Fibroblast of skin of back (primary cell): ENCODE results near the gene ARHGEF7. TPM values are rescaled to one million over a fixed set of nuclear protein-coding genes. Genes with fewer than 3 reads are reported as not detected.
"Not testable (repeated sequence)": the region's sequence is repeated elsewhere in the genome, so short reads cannot be mapped to it uniquely, and the experiment has no call there.

Experiments used
- DNase-seq: peaks from one replicate; pipeline ENCODE4 v3.0.0-alpha.2; 2013
- polyA plus RNA-seq, 2 experiments: library from polyadenylated mRNA; unstranded; fragments of 120-200 nt; gene quantifications; one replicate each; pipeline ENCODE4 v1.2.1, GENCODE V29; 2013; ENCODE audit not compliant: insufficient read length in 2 of 2

ARHGEF7 gene
- 48.0 TPM for polyA plus RNA-seq (2013, experiment 1 of 2; ENCODE audit: insufficient read length)
- polyA plus RNA-seq (2013, experiment 2 of 2; ENCODE audit: insufficient read length) = 65.2 TPM

DNA sequence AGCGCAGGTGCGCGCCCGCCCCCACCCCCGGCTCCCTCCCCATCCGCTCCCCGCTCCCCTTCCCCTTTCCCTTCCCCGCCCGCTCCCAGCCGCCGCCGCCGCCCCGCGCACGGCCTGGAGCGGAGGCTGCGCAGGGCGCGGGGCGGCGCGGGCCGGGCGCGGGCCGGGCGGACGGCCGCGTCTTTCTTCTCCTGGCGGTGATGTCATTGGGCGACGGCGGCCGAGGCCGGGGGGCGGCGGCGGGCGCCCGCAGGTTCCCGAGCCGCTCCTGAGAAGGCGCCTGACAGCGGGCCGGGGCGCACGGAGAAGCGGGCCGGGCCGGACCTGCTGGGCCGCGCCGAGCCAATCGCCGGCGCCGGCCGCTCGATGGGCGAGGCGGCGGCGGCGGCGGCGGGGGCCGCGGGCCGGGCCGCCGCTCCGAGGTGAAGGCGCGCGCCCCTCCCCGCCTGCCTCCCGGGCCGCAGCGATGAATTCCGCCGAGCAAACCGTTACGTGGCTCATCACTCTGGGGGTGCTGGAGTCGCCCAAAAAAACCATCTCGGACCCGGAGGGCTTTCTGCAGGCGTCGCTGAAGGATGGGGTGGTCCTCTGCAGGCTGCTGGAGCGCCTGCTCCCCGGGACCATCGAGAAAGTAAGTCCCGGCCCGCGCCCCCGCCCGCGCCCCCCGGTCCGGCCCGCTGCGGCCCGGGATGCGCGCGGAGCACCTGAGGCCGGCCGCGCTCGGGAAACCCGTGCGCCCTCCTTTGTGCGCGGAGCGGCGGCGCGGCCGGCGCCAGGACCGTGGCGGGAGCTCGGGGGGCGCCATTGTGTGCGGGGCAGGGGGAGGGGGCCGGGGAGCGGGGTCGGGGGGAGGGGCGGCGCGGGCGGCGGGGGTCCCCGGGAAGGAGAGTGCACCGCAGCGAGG lies at the start of gene ARHGEF7:
Gene ARHGEF7, plus strand, starts transcription at position 250 of the 904 bp plus-strand sequence. Its CDS starts 217 bp downstream, at position 467.
- peak; percentile 26 for DNase-seq

GRCh38 chr13:111065698-111066097 lies 49.4 kb upstream of the ARHGEF7 start:
- DNase-seq = no peak

- no peak for DNase-seq
Measured at GRCh38 chr13:111066544-111066943, 48.6 kb upstream of the ARHGEF7 start.

GRCh38 chr13:111068009-111068350 lies 47.1 kb upstream of the ARHGEF7 start:
- DNase-seq = no peak

DNA sequence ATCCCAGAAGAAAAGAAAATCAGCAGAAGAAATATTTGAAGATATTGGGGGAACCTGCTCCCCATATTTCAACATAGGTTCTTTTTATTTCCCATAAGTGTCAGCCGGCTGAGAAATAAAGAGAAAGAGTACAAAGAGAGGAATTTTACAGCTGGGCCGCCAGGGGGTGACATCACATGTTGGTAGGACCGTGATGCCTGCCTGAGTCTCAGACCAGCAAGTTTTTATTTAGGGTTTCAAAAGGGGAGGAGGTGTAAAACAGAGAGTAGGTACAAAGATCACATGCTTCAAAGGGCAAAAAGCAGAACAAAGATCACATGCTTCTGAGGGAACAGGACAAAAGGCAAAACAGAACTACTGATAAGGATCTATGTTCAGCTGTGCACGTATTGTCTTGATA lies 44.0 kb upstream of the ARHGEF7 start:
- DNase-seq = not testable (repeated sequence)

GRCh38 chr13:111071526-111071925 lies 43.6 kb upstream of the ARHGEF7 start:
- not testable (repeated sequence) for DNase-seq

GRCh38 chr13:111074826-111075225 lies 40.3 kb upstream of the ARHGEF7 start:
- peak; percentile 18 for DNase-seq

GRCh38 chr13:111076155-111077013 lies 38.7 kb upstream of the ARHGEF7 start:
- DNase-seq = no peak

GRCh38 chr13:111079375-111079774 lies 35.7 kb upstream of the ARHGEF7 start:
- no peak for DNase-seq

DNA sequence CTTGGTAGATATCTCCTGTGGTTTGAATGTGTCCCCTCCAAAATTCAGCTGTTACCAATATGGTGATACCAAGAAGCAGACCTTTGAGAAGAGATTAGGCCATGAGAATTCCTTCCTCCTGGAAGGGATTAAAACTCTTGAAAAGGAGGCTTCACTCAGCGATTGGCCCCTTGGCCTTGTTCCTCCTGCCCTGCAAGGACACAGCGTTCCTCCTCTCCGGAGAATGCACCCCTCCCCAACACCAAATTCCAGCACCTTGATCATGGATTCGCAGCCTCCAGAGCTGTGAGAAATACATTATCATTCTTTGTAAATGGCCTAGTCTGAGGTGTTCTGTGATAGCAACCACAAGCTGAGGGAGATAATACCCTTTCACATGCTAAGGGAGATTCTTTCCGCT lies 34.5 kb upstream of the ARHGEF7 start:
- DNase-seq = no peak

DNA sequence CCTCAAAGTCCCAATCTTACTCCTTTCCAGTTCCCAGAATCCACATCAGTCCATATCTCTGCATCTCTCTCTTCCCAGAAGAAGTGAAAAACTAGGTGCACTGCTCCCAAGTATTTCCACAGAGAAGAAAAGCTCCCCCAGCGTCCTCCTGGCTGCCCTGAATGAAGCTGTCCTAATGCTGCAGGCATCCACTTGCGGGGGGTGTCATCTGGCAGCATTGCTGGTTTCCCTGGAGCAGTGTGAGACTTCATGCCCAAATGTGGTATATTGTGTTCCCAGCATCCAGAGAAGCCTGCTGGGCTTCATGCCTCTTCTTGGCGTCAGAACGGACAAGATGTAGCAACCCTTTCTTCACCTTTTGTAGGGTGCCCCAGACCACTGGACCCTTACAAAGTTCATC lies 32.9 kb upstream of the ARHGEF7 start:
- no peak for DNase-seq

DNA sequence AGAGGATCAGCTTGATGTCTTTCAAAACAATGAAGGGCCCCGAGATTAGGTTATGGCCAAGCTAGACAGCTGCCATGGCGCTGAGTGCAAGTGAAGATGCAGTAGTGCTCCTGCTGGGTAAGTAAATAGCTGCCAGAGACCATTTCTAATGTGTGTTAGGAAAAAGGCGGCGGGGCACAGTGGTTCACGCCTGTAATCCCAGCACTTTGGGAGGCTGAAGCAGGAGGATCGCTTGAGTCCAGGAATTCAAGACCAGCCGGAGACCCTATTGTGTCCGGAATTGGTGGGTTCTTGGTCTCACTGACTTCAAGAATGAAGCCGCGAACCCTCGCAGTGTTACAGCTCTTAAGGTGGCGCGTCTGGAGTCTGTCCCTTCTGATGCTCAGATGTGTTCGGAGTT lies 32.3 kb upstream of the ARHGEF7 start:
- DNase-seq = not testable (repeated sequence)

GRCh38 chr13:111083693-111084092 lies 31.4 kb upstream of the ARHGEF7 start:
- DNase-seq = not testable (repeated sequence)

DNA sequence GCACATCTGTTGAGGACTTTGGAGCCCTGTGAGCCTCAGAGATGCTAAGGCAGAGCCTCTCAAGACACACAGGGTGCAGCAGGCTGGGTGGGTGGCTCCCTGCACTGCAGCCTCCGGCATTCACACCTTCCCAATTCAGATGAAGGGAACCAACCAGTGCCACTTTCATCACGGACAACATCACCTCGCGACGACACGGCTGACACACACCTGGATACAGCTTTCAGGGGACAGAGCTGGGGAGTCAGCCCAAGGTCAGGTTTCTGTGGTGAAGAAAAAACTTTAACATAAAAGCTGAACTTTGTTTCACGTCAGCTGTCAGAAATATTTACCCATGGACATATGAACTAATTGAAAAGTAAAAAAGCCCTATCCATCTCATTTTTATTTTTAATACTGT lies 24.9 kb upstream of the ARHGEF7 start:
- no peak for DNase-seq

DNA sequence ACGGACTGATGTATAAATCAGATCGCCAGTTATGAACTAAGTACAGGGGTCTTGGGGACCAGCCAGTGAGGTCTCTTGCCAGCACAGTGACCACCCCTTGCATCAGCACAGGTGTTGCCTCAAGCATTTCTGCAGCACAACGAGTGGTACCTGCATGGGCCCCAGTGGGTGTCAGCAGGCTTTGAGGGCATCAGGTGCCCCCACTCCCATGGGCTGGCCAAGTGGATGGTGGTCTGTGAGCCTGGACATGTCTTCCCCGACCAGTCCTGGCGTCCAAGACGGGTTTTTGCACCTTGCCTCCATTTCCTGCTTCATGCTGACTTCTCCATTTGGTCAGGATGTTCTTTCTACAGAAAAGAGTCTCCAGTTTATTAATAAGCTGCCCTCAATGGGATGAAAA lies 22.4 kb upstream of the ARHGEF7 start:
- no peak for DNase-seq

GRCh38 chr13:111093136-111093535 lies 22.0 kb upstream of the ARHGEF7 start:
- no peak for DNase-seq

DNA sequence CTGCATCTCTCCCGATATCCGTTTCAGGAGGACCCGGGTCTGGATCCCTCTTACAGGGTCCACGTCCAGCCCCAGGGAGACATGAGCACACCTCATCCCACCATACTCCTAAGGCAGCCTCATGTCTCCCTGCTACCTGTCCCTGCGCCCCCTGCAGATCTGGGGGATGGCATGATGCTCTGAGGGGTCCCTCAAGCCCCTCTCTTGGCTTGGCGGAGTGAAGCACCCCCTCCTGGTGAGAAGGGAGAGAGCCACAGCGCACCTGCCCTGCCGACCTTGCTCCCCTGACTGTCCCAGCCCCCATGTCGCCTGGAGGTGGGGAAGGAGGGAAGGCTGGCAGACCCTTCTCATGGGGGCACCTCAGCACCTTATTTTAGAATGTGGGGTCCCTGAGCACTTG lies 21.5 kb upstream of the ARHGEF7 start:
- DNase-seq = no peak

GRCh38 chr13:111095031-111095840 lies 19.9 kb upstream of the ARHGEF7 start:
- no peak for DNase-seq

GRCh38 chr13:111095911-111096501 lies 19.1 kb upstream of the ARHGEF7 start:
- DNase-seq = no peak

GRCh38 chr13:111099290-111099689 lies 15.8 kb upstream of the ARHGEF7 start:
- DNase-seq = no peak

DNA sequence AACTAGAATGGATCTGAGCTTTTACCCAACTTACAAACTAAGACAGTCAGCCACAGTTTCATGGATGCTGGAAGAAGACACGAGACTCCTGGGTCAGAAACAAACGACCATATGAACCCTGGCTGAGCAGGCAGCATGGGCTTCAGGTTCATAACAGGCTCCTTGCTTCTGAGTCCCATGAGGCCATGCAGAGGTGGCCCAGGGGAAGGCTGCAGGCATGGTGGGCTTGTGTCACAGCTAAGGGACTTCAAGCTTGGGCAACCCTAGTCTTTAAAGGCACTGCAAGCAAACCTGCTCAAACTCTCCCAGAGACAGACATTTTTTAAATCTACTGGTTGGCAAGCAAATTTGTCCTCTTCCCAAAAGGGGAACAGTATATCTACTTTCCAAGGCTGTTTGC lies 5.1 kb upstream of the ARHGEF7 start:
- DNase-seq = no peak

GRCh38 chr13:111111376-111111937 lies 3.7 kb upstream of the ARHGEF7 start:
- no peak for DNase-seq
